ENCODE results near the gene MIP. TPM values are rescaled to one million over a fixed set of nuclear protein-coding genes. Genes with fewer than 3 reads are reported as not detected.

MIP gene
- total RNA-seq, 1 donor from 2014 or later, result not detected

GRCh38 chr12:56425193-56425592, 29.3 kb downstream of the MIP start:
- Mint-ChIP-seq H3K27ac (no peak overlapping the region), H3K36me3 (ENCODE audit: insufficient read depth) (peaks cover 21% of the 10 kb centered on the region), H3K4me1 (ENCODE audit: low read depth) (no peaks in the 10 kb centered on the region), H3K9me3 (ENCODE audit: low read depth) (no peaks in the 10 kb centered on the region), H3K27me3 (no peaks in the 10 kb centered on the region), H3K4me3 (ENCODE audit: low read depth) (no peak overlapping the region)
- TF ChIP-seq CTCF (IDR thresholded peaks at IDR 0.05; ENCODE audit: unreplicated experiment), result no peak
- no peak for DNase-seq (ENCODE audit: low spot score, unreplicated experiment)

GRCh38 chr12:56420411-56420810, 34.0 kb downstream of the MIP start:
- Mint-ChIP-seq H3K27me3 (no peaks in the 10 kb centered on the region), H3K4me1 (ENCODE audit: low read depth) (no peaks in the 10 kb centered on the region), H3K4me3 (ENCODE audit: low read depth) (no peak overlapping the region), H3K9me3 (ENCODE audit: low read depth) (no peaks in the 10 kb centered on the region), H3K27ac (no peak overlapping the region), H3K36me3 (ENCODE audit: insufficient read depth) (peaks cover 23% of the 10 kb centered on the region)
- TF ChIP-seq CTCF (IDR thresholded peaks at IDR 0.05; ENCODE audit: unreplicated experiment), result no peak
- DNase-seq (ENCODE audit: low spot score, unreplicated experiment), result no peak

GRCh38 chr12:56417739-56418138, 36.7 kb downstream of the MIP start:
- TF ChIP-seq CTCF (IDR thresholded peaks at IDR 0.05; ENCODE audit: unreplicated experiment), result no peak
- Mint-ChIP-seq H3K27ac (no peak overlapping the region), H3K4me1 (ENCODE audit: low read depth) (no peaks in the 10 kb centered on the region), H3K27me3 (no peaks in the 10 kb centered on the region), H3K36me3 (ENCODE audit: insufficient read depth) (peaks cover 18% of the 10 kb centered on the region), H3K9me3 (ENCODE audit: low read depth) (no peaks in the 10 kb centered on the region), H3K4me3 (ENCODE audit: low read depth) (no peak overlapping the region)
- DNase-seq (ENCODE audit: low spot score, unreplicated experiment), result no peak

GRCh38 chr12:56414401-56414800, 40.1 kb downstream of the MIP start:
- no peaks in the 10 kb centered on the region for H3K27me3 Mint-ChIP-seq
- no peak overlapping the region for H3K27ac Mint-ChIP-seq
- H3K4me1 Mint-ChIP-seq (ENCODE audit: low read depth), result no peaks in the 10 kb centered on the region
- H3K4me3 Mint-ChIP-seq (ENCODE audit: low read depth), result no peak overlapping the region
- DNase-seq (ENCODE audit: low spot score, unreplicated experiment), result no peak
- H3K9me3 Mint-ChIP-seq (ENCODE audit: low read depth), result no peaks in the 10 kb centered on the region
- peaks cover 5% of the 10 kb centered on the region for H3K36me3 Mint-ChIP-seq (ENCODE audit: insufficient read depth)
- TF ChIP-seq CTCF (IDR thresholded peaks at IDR 0.05; ENCODE audit: unreplicated experiment), result no peak

- H3K27me3 Mint-ChIP-seq, result no peaks in the 10 kb centered on the region
- peaks cover 3% of the 10 kb centered on the region for H3K36me3 Mint-ChIP-seq (ENCODE audit: insufficient read depth)
- H3K27ac Mint-ChIP-seq, result no peak overlapping the region
- H3K4me1 Mint-ChIP-seq (ENCODE audit: low read depth), result no peaks in the 10 kb centered on the region
- no peaks in the 10 kb centered on the region for H3K9me3 Mint-ChIP-seq (ENCODE audit: low read depth)
- no peak for DNase-seq (ENCODE audit: low spot score, unreplicated experiment)
- no peak for TF ChIP-seq CTCF (IDR thresholded peaks at IDR 0.05; ENCODE audit: unreplicated experiment)
- no peak overlapping the region for H3K4me3 Mint-ChIP-seq (ENCODE audit: low read depth)
Observed at GRCh38 chr12:56413392-56413791, 41.1 kb downstream of the MIP start.
